Activated T-cell treated with anti-CD3 and anti-CD28 coated beads, Interleukin-2, amount 50 U/mL, for 72 hours (primary cell): Measurements from ENCODE around the gene OBSCN. TPM values are rescaled to one million over a fixed set of nuclear protein-coding genes. Genes with fewer than 3 reads are reported as not detected.

Experiments used
- ATAC-seq, 2 donors: fragments of 150-1000 bp; cut with Tn5 transposase; replicated peaks in 1 of 2; 2 replicates each; pipeline ENCODE4 v1.10.0; 2021; ENCODE audit warnings: moderate library complexity in 2 of 2, mild to moderate bottlenecking in 1 of 2
- DNase-seq, 2 donors: peaks; one replicate each; pipeline ENCODE4 v3.0.0; 2021 to 2022; ENCODE audit warnings: mixed read lengths in 1 of 2
- H3K27ac Mint-ChIP-seq: one replicate; pipeline ENCODE4 v1.8.0; 2022; ENCODE audit warnings: mild to moderate bottlenecking, moderate library complexity, mixed read lengths
- H3K27me3 Mint-ChIP-seq: one replicate; pipeline ENCODE4 v1.8.0; 2022; ENCODE audit warnings: low read depth, mixed read lengths
- H3K36me3 Mint-ChIP-seq, 2 donors: one replicate each; pipeline ENCODE4 v1.8.0; 2022; ENCODE audit warnings: mixed read lengths in 2 of 2, mild to moderate bottlenecking in 1 of 2; ENCODE audit not compliant: insufficient read depth in 2 of 2
- H3K4me1 Mint-ChIP-seq: one replicate; pipeline ENCODE4 v1.8.0; 2022; ENCODE audit warnings: low read depth, mixed read lengths
- H3K4me3 Mint-ChIP-seq, 2 donors: one replicate each; pipeline ENCODE4 v1.8.0; 2022; ENCODE audit warnings: mild to moderate bottlenecking in 2 of 2, mixed read lengths in 2 of 2, moderate library complexity in 2 of 2
- H3K9me3 Mint-ChIP-seq, 2 donors: one replicate each; pipeline ENCODE4 v1.8.0; 2022; ENCODE audit warnings: mixed read lengths in 2 of 2
- total RNA-seq, 2 donors: library from RNA; stranded (reverse); gene quantifications; one replicate each; pipeline ENCODE4 v1.2.3, GENCODE V29; 2022

OBSCN gene
- total RNA-seq, 2 donors from 2014 or later: 25.0 to 27.7 TPM

DNA sequence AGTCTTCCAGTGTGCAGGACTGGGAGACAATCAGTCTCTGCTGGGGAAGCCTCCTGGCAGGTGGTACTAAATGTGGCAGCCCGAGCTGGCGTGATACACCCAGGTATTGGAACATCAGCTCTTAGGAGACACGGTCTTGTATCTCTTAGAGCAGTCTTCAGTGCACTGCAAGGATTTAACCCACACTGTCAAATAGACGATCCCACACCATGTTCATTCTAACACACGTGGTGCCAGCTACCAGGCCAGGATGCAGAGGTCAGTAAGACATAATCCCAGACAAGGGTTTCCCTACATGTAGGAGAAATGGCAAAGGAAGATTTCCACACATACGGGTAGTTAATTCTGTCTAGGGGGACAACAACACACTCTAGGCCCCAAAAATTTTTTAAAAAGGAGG is 190.1 kb downstream of the OBSCN start:
- Mint-ChIP-seq H3K27ac (peak overlapping the region; percentile 18), H3K27me3 (no peaks in the 10 kb centered on the region), H3K36me3 (peaks cover 3 to 4% of the 10 kb centered on the region in 2 donors), H3K9me3 (no peaks in the 10 kb centered on the region), H3K4me1 (peaks cover 20% of the 10 kb centered on the region), H3K4me3 (no peak overlapping the region)
- ATAC-seq (no peak), DNase-seq (no peak)

DNA sequence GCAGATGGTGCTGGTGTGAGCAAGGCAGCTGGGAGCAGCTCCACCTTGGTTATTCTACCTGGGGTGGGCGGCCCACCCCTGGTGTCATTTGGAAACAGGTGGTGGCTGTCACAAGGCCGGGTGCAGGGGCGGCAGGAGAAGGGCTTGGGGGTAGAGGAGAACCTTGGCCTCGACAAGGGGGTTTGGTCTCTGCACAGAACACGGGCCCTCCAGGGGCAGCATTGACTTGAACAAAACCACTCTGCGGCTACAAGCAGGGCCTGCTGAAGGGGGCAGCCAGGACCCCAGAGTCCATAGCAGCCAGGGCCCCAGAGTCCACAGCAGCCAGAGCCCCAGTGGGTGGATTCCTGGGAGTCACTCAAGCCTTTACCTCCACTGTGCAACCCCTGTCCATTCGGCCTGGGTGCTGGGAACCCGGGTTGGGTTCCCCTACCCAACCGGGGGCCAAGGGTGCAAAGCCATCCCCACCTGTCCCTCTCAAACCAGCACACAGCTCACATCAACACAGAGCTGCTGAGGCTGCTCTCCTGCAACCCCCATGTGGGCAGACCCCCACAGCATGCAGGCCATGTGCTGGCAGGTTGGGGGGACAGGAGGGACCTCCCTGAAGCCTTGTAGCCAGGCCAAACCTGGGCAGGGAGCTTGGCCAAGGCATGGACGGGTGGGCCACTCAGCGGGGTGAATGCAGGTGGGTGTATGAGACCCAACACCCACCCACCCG is 191.1 kb downstream of the OBSCN start:
- no peak for ATAC-seq
- no peaks in the 10 kb centered on the region for H3K27me3 Mint-ChIP-seq
- H3K4me3 Mint-ChIP-seq: no peak overlapping the region
- H3K4me1 Mint-ChIP-seq: peaks cover 29% of the 10 kb centered on the region
- DNase-seq: no peak
- H3K27ac Mint-ChIP-seq: no peak overlapping the region
- H3K36me3 Mint-ChIP-seq: peaks cover 4 to 9% of the 10 kb centered on the region in 2 donors
- no peaks in the 10 kb centered on the region for H3K9me3 Mint-ChIP-seq

DNA sequence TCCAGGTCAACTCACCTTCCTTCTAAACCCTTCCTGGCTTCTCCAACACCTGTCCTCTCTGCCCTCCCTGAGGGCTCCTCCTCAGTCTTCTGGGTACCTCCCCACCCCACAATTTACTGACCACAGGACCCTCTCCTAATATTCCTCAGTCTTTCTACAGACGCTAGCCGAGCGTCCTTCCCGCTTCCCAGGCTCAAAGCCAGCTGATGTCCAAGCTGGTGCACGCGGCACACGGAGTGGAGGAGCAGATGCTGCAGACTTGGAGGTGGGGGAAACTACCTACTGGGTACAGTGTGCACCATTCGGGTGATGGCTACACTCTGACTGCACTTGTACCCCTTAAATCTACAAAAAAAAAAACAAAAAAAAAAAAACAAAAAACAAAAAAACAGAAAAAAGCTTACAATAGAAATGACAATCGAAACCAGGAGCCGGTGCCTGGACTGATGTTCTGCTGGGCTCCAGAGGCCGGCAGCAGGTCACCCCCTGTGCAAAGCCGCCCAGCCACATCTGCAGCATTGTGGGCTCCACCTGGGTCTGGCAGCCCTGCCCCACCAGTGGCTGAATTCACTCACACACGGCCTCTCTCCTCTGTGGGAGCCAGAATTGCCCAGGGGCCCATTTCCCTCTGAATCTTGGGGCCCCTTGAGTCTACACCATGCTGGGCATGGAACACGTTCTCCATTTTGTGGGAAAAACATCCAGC is 191.8 kb downstream of the OBSCN start:
- Mint-ChIP-seq H3K4me1 (peaks cover 37% of the 10 kb centered on the region), H3K27me3 (no peaks in the 10 kb centered on the region), H3K36me3 (peaks cover 4 to 9% of the 10 kb centered on the region in 2 donors), H3K9me3 (no peaks in the 10 kb centered on the region), H3K27ac (no peak overlapping the region), H3K4me3 (no peak overlapping the region)
- ATAC-seq (no peak), DNase-seq (no peak)

DNA sequence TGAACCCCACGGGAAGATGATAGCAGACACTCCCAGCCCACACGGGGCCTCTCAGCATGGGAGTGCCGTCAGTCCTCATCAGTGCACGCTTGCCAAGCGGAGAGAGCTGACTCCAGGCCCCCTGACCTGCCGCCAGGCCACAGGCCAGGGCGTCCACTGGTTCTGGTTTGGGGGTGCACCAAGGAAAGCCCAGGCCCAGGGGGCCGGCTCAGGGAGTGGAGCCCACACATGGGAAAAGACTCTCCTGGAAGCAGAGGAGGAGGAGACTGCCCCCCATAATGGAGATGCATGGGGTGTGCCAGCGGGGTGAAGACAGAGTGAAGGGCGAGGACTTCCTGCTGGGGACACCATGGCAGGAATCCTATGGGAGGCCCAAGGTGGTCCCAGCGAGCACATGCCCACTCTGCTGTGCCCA is 192.4 kb downstream of the OBSCN start:
- Mint-ChIP-seq H3K9me3 (no peaks in the 10 kb centered on the region), H3K4me3 (no peak overlapping the region), H3K27me3 (no peaks in the 10 kb centered on the region), H3K27ac (no peak overlapping the region), H3K4me1 (peaks cover 43% of the 10 kb centered on the region), H3K36me3 (peaks cover 5 to 10% of the 10 kb centered on the region in 2 donors)
- DNase-seq (no peak), ATAC-seq (no peak)

DNA sequence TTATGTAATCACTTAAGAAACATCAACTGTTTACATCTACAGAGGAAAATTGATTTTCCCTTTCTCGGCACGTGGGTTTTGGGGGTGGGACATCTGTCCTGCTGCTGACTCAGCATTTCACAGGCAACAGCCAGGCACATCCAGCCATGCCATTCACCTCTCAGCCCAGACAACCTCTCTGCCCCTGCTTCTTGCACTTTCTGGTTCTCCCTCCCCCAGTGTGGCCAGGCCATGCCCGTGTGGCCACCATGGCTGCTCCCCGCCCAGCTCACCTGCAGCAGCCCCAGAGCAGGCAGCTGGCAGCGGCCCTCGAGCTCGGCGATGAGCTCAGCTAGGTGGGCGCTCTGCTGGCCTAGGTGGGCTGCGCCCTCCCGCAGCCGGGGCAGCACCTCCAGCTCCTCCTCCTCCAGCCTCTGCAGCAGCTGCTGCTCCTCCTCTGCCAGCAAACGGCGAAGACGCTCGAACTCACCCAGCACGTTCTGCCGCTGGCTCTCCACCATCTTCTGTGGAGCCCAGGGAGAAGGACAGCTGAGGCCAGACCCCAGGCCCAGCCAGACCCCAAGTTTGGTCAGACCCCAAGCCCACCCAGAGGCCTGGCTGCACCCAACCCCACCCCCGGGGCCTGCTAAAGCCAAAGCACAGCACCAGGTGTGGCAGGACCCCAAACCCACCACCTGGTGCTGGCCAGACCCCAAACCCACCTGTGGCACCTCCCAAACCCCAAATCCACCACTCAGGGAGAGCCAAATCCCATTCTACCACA is 193.0 kb downstream of the OBSCN start:
- DNase-seq (no peak), ATAC-seq (no peak)
- peaks cover 49% of the 10 kb centered on the region for H3K4me1 Mint-ChIP-seq
- H3K27me3 Mint-ChIP-seq: no peaks in the 10 kb centered on the region
- no peak overlapping the region for H3K4me3 Mint-ChIP-seq
- no peaks in the 10 kb centered on the region for H3K9me3 Mint-ChIP-seq
- no peak overlapping the region for H3K27ac Mint-ChIP-seq
- H3K36me3 Mint-ChIP-seq: peaks cover 10 to 11% of the 10 kb centered on the region in 2 donors

DNA sequence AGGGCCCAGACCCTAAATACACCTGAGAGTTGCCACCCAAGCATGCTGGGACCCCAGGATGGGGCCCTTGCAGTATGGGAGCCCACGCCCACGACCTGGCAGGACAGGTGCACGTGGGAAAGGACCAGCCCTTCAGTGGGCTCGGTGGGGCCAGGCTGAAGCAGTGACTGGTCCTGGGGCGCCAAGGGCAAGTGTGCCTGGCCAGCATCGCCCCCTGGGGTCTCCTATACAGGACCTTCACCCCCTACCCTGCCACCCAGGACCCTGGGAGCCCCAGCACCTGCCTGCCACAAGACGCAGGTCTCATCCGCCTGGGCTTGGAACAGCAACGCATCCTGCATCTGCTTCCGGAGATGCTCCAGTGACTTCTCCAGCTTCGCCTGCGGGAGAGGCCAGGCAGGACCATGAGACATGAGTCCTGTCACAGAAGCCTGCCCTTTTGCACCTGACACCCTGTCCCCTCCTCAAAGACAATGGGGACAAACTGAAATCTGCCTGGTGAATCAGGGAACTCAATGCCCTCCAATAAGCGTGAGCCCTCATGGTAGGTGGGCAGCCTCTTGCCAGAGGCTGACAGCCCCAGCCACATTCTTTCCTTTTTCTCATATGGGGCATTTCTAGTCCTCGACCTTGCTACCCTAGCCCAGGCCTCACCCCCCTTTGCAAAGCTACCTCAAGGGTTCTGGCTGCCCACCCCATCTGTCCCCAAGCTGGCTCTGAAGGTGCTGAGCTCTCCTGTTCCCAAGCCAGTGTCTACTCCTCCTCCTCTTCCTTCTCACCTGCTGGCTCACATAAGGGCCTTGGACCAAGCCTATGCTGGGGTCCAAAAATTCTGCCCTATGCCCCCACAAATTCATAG is 194.2 kb downstream of the OBSCN start:
- peak overlapping the region; percentile 86 for H3K27ac Mint-ChIP-seq
- no peaks in the 10 kb centered on the region for H3K9me3 Mint-ChIP-seq
- H3K4me3 Mint-ChIP-seq: no peak overlapping the region
- no peaks in the 10 kb centered on the region for H3K27me3 Mint-ChIP-seq
- ATAC-seq: no peak
- peaks cover 49% of the 10 kb centered on the region for H3K4me1 Mint-ChIP-seq
- peaks cover 8 to 10% of the 10 kb centered on the region in 2 donors for H3K36me3 Mint-ChIP-seq
- DNase-seq: no peak

DNA sequence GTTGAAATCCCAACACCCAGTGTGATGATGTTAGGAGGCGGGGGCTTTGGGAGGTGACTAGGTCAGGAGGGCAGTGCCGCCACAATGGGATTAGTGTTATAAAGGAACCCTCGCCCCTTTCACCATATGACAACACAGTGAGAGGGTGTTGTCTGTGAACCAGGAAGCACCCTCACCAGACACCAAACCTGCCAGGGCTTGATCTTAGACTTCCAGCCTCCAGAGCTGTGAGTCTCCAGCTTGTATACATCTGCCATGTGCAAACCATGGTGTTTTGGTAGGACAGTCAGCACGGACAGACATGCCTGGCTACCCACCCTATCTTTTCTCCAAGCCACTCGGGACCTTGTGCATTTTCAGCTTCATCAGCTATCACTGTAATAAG is 194.8 kb downstream of the OBSCN start:
- DNase-seq (no peak), ATAC-seq (no peak)
- Mint-ChIP-seq H3K27ac (peak overlapping the region; percentile 86), H3K27me3 (no peaks in the 10 kb centered on the region), H3K9me3 (no peaks in the 10 kb centered on the region), H3K4me1 (peaks cover 49% of the 10 kb centered on the region), H3K36me3 (peaks cover 8 to 10% of the 10 kb centered on the region in 2 donors), H3K4me3 (no peak overlapping the region)

DNA sequence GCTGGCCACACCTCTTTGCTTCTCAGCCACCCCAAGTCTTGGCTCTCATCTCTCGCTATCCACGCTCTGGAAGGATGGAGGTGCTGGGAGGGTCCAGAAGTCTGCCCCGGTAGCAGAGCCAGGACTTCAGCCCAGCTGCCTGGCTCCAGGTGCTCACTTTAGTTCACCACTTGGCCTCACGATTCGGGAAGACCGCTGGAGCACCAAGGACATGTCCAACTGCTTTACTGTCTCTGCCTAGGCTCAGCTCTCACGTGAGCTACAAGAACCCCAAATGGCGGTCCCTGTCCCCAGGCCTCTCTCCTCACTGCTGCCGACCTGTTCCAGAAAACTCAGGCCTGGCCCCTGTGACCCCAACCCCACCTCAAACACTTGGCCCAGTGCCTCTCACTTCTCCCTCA is 195.4 kb downstream of the OBSCN start:
- DNase-seq (no peak), ATAC-seq (no peak)
- peaks cover 54% of the 10 kb centered on the region for H3K4me1 Mint-ChIP-seq
- no peaks in the 10 kb centered on the region for H3K27me3 Mint-ChIP-seq
- no peaks in the 10 kb centered on the region for H3K9me3 Mint-ChIP-seq
- peak overlapping the region; percentile 86 for H3K27ac Mint-ChIP-seq
- H3K4me3 Mint-ChIP-seq: peak overlapping the region; percentile 93 to 96
- peaks cover 8% of the 10 kb centered on the region in 2 donors for H3K36me3 Mint-ChIP-seq

DNA sequence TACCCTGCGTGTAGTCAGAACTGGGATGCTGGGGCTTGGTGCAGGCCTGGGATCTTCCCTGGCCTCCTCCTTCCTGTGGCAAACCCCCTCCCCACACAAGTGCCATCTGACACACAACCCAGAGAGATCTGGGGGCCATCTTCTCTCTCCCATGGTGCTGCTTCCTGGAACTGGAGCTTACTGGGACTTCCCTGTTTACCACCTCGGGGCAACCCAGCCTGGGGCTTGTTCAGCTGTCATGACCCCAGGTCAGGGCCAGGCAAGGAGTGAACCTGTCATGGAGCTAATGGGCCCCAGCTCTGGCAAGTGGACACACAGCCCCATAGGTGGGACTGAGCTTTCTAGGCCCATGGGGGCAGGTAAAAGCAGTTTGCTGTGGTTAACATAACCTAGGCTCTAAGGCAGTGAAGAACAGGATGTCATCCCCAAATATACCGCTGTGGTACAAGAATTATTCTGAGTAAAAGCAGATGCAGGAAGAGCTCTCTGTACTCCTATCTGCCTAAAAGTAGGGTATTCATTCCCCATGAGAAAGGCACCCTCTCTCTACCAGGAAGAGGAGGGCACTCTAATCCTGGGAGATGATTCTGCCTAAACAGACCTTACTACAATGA is 196.4 kb downstream of the OBSCN start:
- no peak for ATAC-seq

DNA sequence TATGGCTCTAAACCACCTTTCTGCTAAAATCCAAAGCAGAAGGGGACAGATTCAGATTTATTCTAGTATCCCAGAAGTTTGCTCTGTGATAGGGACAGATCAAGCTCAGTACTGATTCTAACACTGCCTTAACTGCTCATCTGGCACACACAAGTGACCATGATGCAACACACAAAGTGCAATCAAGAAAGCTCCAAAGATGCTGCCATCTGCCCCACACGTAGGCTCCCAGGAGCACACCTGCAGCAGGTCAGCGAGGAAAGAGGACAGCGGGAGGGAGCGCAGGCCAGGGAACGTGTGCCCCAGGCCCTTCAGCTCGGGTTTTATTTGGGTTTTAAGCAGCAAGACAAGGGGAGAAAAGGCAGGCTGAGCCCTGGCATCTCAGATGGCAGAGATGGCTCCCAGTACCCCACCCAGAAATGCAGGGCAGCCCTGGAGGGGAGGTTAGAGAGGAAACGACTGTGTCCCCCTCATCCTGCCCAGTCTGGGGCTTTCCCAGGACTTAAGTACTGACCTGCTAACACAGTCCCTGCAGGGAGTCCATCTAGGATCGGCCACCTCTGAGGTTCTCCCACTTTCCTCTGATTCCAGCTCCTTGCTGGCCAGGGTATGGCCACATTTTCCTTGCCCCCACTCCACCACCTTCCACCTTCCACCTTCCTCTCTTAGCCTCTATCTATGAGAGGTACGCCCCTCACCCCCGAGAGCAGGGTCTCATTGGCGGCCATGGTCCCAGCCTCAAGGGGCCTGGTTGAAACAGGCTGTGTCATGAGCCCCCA is 197.5 kb downstream of the OBSCN start:
- H3K4me3 Mint-ChIP-seq: peak overlapping the region; percentile 93 to 96
- H3K27me3 Mint-ChIP-seq: no peaks in the 10 kb centered on the region
- peaks cover 8% of the 10 kb centered on the region in 2 donors for H3K36me3 Mint-ChIP-seq
- DNase-seq (no peak), ATAC-seq (no peak)
- H3K4me1 Mint-ChIP-seq: peaks cover 58% of the 10 kb centered on the region
- H3K9me3 Mint-ChIP-seq: no peaks in the 10 kb centered on the region
- peak overlapping the region; percentile 91 for H3K27ac Mint-ChIP-seq

More for the DNA sequence above, 196.4 kb downstream of the OBSCN start:
- Mint-ChIP-seq H3K27me3 (no peaks in the 10 kb centered on the region), H3K4me3 (peak overlapping the region; percentile 93 to 96), H3K4me1 (peaks cover 58% of the 10 kb centered on the region), H3K9me3 (no peaks in the 10 kb centered on the region), H3K27ac (peak overlapping the region; percentile 86), H3K36me3 (peaks cover 8% of the 10 kb centered on the region in 2 donors)
- DNase-seq: no peak

DNA sequence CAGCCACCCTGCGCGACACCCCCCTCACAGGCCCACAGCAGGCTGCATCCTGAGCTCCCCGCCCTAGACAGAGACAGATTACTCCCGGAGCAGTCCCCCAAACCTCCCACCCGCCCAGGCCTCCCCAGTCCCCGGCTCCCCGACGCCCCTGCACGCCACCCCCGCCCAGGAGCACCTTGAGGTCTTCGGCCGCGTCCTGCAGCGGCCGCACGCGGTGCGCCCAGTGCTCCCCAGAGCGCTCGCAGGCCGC is 198.1 kb downstream of the OBSCN start:
- Mint-ChIP-seq H3K36me3 (peaks cover 8% of the 10 kb centered on the region in 2 donors), H3K4me3 (peak overlapping the region; percentile 93 to 96), H3K4me1 (peaks cover 58% of the 10 kb centered on the region), H3K9me3 (no peaks in the 10 kb centered on the region), H3K27me3 (no peaks in the 10 kb centered on the region), H3K27ac (peak overlapping the region; percentile 91)
- DNase-seq (no peak), ATAC-seq (no peak)
